ENCODE data around the gene TBCK. TPM values are rescaled to one million over a fixed set of nuclear protein-coding genes. Genes with fewer than 3 reads are reported as not detected.

The TBCK gene
- total RNA-seq, 4 donors from 2014 or later, result 46.5 to 55.3 (median 51.4) TPM

DNA sequence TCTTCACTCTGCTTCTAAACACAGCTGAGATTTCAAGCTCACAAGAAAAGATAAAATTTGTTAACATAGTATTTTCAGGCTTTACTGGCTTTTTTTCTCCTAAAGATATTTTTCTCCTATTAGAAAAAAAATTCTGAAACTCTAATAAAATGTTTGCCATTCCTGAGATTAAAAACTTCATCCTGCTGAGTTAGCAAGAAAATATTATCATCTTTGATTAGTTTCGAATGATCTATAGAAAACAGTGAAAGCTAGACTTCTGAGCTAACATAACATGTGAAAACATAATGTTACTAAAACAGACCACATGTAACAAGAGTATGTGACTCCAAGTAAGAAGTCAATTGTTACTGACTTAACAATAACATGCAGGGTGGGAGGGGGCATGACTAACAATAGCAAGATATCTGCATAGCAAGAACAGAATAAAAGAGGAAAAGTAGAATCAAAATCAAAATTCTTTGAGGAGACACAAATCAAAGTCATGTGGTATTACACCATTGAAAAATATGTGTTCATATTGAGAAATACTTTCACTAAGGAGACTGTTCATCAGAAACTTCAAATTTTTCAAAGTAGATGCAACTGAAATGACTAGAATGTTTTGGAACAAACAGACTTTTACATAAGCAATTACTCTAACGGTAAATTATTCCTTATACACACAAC, 14.5 kb downstream of the TBCK start:
- DNase-seq (ENCODE audit: low spot score in 2 of 2), result no peak
- peaks cover 0 to 13% (median 0%) of the 10 kb centered on the region in 3 donors for H3K36me3 ChIP-seq
- H3K27ac ChIP-seq, result no peak overlapping the region
- no peaks in the 10 kb centered on the region for H3K9me3 ChIP-seq
- no peak for TF ChIP-seq POLR2A (IDR thresholded peaks at IDR 0.05)
- no peak for TF ChIP-seq EP300 (IDR thresholded peaks at IDR 0.05)
- TF ChIP-seq, protein P1, sequence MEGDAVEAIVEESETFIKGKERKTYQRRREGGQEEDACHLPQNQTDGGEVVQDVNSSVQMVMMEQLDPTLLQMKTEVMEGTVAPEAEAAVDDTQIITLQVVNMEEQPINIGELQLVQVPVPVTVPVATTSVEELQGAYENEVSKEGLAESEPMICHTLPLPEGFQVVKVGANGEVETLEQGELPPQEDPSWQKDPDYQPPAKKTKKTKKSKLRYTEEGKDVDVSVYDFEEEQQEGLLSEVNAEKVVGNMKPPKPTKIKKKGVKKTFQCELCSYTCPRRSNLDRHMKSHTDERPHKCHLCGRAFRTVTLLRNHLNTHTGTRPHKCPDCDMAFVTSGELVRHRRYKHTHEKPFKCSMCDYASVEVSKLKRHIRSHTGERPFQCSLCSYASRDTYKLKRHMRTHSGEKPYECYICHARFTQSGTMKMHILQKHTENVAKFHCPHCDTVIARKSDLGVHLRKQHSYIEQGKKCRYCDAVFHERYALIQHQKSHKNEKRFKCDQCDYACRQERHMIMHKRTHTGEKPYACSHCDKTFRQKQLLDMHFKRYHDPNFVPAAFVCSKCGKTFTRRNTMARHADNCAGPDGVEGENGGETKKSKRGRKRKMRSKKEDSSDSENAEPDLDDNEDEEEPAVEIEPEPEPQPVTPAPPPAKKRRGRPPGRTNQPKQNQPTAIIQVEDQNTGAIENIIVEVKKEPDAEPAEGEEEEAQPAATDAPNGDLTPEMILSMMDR (IDR thresholded peaks at IDR 0.05), result no peak
- no peak overlapping the region for H3K4me3 ChIP-seq
- WGBS, 2 donors, result 52 to 62% methylated on average over 2 of the region's 2 CpGs
- peaks cover 0 to 8% (median 2%) of the 10 kb centered on the region in 4 donors for H3K4me1 ChIP-seq
- no peaks in the 10 kb centered on the region for H3K27me3 ChIP-seq

DNA sequence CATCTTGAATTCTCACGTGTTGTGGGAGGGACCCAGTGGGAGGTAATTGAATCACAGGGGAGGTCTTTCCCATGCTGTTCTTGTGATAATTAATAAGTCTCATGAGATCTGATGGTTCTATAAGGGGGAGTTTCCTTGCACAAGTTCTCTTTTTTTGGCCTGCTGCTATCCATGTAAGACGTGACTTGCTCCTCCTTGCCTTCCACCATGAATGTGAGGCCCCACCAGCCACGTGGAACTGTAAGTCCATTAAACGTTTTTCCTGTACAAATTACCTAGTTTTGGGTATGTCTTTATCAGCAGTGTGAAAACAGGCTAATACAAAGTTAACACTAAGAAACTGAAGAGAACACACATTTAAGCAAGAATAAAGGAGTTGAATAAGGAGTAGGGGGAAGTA, 16.0 kb downstream of the TBCK start:
- Histone ChIP-seq H3K4me1 (peaks cover 0 to 8% (median 2%) of the 10 kb centered on the region in 4 donors), H3K27ac (no peak overlapping the region), H3K27me3 (no peaks in the 10 kb centered on the region), H3K36me3 (peaks cover 0 to 13% (median 0%) of the 10 kb centered on the region in 3 donors), H3K9me3 (no peaks in the 10 kb centered on the region), H3K4me3 (no peak overlapping the region)
- TF ChIP-seq POLR2A (IDR thresholded peaks at IDR 0.05), result no peak
- TF ChIP-seq EP300 (IDR thresholded peaks at IDR 0.05), result no peak
- TF ChIP-seq, protein P1 (IDR thresholded peaks at IDR 0.05), result no peak
- DNase-seq (ENCODE audit: low spot score in 2 of 2), result no peak
- 80 to 86% methylated on average over 4 of the region's 4 CpGs for WGBS, 2 donors

DNA sequence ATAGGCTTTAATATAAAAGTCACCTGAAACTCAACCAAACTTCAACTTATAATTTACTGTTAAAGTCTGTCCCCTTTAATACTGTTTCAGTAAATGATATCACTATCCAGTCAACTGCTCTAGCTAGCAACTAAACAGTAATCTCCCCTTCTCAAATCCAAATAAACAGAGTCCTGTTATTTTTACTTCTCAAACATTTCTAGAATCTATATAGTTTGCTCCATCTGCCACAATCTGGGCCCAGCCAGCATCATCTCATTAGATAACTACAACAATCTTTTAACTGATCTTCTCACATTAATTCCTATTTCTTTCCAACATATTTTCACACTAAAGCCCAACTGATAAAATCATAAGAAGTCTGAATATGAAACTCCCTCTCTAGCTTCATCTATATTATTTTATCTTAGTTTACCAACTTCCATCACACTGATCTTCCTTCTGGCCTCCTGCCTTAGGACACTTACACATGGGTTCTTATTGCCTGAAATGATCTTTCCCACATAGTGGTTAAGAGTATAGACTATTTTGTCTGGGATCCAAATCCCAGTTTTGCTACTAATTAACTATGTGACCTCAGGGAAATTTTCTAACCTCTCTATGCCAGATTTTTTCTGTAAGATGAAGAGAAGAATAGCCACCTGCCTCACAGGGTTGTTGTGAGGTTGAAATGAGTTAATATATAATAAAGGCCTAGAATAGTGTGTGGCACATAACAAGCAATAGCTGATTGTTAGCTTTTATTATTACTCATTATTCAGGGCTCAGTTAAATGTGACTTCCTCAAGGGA, 18.6 kb downstream of the TBCK start:
- Histone ChIP-seq H3K36me3 (peaks cover 0 to 39% (median 0%) of the 10 kb centered on the region in 3 donors), H3K27ac (no peak overlapping the region), H3K4me1 (peaks cover 0 to 2% (median 1%) of the 10 kb centered on the region in 4 donors), H3K4me3 (no peak overlapping the region), H3K27me3 (no peaks in the 10 kb centered on the region), H3K9me3 (no peaks in the 10 kb centered on the region)
- TF ChIP-seq, protein P1 (IDR thresholded peaks at IDR 0.05), result no peak
- no peak for TF ChIP-seq EP300 (IDR thresholded peaks at IDR 0.05)
- no peak for TF ChIP-seq POLR2A (IDR thresholded peaks at IDR 0.05)
- no peak for DNase-seq (ENCODE audit: low spot score in 2 of 2)

DNA sequence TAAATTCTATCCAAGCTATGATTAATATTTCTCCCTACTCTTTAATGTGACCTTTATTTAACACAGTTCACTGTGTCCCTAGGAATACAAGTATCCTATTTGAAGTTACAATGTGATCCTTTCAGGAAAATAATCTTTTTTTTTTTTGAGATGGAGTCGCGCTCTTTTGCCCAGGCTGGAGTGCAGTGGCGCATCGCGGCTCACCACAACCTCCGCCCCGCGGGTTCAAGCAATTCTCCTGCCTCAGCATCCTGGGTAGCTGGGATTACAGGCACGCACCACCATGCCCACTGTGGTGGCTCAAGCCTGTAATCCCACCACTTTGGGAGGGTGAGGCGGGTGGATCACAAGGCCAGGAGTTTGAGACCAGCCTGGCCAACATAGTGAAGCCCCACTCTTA, 21.9 kb downstream of the TBCK start:
- no peak overlapping the region for H3K27ac ChIP-seq
- no peak for DNase-seq (ENCODE audit: low spot score in 2 of 2)
- no peaks in the 10 kb centered on the region for H3K4me1 ChIP-seq
- no peaks in the 10 kb centered on the region for H3K27me3 ChIP-seq
- 97 to 99% methylated on average over 10 of the region's 10 CpGs for WGBS, 2 donors
- H3K9me3 ChIP-seq, result no peaks in the 10 kb centered on the region
- TF ChIP-seq, protein P1 (IDR thresholded peaks at IDR 0.05), result no peak
- no peak for TF ChIP-seq EP300 (IDR thresholded peaks at IDR 0.05)
- TF ChIP-seq POLR2A (IDR thresholded peaks at IDR 0.05), result no peak
- H3K4me3 ChIP-seq, result no peak overlapping the region
- H3K36me3 ChIP-seq, result peaks cover 0 to 45% (median 0%) of the 10 kb centered on the region in 3 donors

DNA sequence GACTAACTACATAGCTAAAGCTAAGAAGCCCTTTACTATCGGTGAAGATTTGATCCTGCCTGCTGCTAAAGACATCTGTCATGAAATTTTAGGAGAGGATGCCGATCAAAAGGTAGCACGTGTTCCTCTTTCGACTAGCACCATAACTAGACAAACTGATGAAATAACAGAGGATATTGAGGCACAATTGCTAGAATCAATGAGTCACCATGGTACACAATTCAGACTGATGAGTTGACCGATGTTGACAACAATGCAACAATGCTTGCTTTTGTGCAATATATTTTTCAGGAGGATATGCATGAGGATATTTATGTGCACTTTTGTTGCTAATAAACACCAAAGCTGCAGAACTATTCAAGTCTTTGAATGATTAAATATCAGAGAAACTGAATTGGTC, 24.3 kb downstream of the TBCK start:
- peaks cover 0 to 61% (median 0%) of the 10 kb centered on the region in 3 donors for H3K36me3 ChIP-seq
- no peak overlapping the region for H3K27ac ChIP-seq
- 88 to 89% methylated on average over 5 of the region's 5 CpGs for WGBS, 2 donors
- no peaks in the 10 kb centered on the region for H3K4me1 ChIP-seq
- H3K4me3 ChIP-seq, result no peak overlapping the region
- DNase-seq (ENCODE audit: low spot score in 2 of 2), result no peak
- H3K27me3 ChIP-seq, result no peaks in the 10 kb centered on the region
- no peak for TF ChIP-seq EP300 (IDR thresholded peaks at IDR 0.05)
- TF ChIP-seq, protein P1 (IDR thresholded peaks at IDR 0.05), result no peak
- no peak for TF ChIP-seq POLR2A (IDR thresholded peaks at IDR 0.05)
- H3K9me3 ChIP-seq, result no peaks in the 10 kb centered on the region
